ENCODE measurements around the gene ITGB8.

ITGB8 gene

GRCh38 chr7:20331910-20332813, 1.5 kb downstream of the ITGB8 start:
- no peak for DNase-seq (ENCODE audit: low read depth in 2 of 3, low spot score in 2 of 3)

GRCh38 chr7:20338285-20338684, 7.6 kb downstream of the ITGB8 start:
- no peak for DNase-seq (ENCODE audit: low read depth in 2 of 3, low spot score in 2 of 3)

- no peak for DNase-seq (ENCODE audit: low read depth in 2 of 3, low spot score in 2 of 3)
Measured at GRCh38 chr7:20340839-20341238, 10.1 kb downstream of the ITGB8 start.

GRCh38 chr7:20343205-20343604, 12.5 kb downstream of the ITGB8 start:
- no peak for DNase-seq (ENCODE audit: low read depth in 2 of 3, low spot score in 2 of 3)

- DNase-seq (ENCODE audit: low read depth in 2 of 3, low spot score in 2 of 3), result no peak
Measured at GRCh38 chr7:20343941-20344340, 13.2 kb downstream of the ITGB8 start.

GRCh38 chr7:20344396-20344795, 13.7 kb downstream of the ITGB8 start:
- no peak for DNase-seq (ENCODE audit: low read depth in 2 of 3, low spot score in 2 of 3)

- no peak for DNase-seq (ENCODE audit: low read depth in 2 of 3, low spot score in 2 of 3)
Measured at GRCh38 chr7:20346577-20346976, 15.9 kb downstream of the ITGB8 start.

GRCh38 chr7:20347680-20348079, 17.0 kb downstream of the ITGB8 start:
- DNase-seq (ENCODE audit: low read depth in 2 of 3, low spot score in 2 of 3), result no peak

- no peak for DNase-seq (ENCODE audit: low read depth in 2 of 3, low spot score in 2 of 3)
Measured at GRCh38 chr7:20348125-20348807, 17.6 kb downstream of the ITGB8 start.

GRCh38 chr7:20350518-20350951, 19.8 kb downstream of the ITGB8 start:
- no peak for DNase-seq (ENCODE audit: low read depth in 2 of 3, low spot score in 2 of 3)

- no peak for DNase-seq (ENCODE audit: low read depth in 2 of 3, low spot score in 2 of 3)
Measured at GRCh38 chr7:20350996-20351692, 20.4 kb downstream of the ITGB8 start.

- DNase-seq (ENCODE audit: low read depth in 2 of 3, low spot score in 2 of 3), result no peak
Measured at GRCh38 chr7:20351901-20352300, 21.2 kb downstream of the ITGB8 start.

- no peak for DNase-seq (ENCODE audit: low read depth in 2 of 3, low spot score in 2 of 3)
Measured at GRCh38 chr7:20352573-20353306, 22.0 kb downstream of the ITGB8 start.

- no peak for DNase-seq (ENCODE audit: low read depth in 2 of 3, low spot score in 2 of 3)
Measured at GRCh38 chr7:20354610-20355528, 24.2 kb downstream of the ITGB8 start.

- DNase-seq (ENCODE audit: low read depth in 2 of 3, low spot score in 2 of 3), result no peak
Measured at GRCh38 chr7:20358106-20358505, 27.4 kb downstream of the ITGB8 start.

GRCh38 chr7:20358762-20359282, 28.1 kb downstream of the ITGB8 start:
- DNase-seq (ENCODE audit: low read depth in 2 of 3, low spot score in 2 of 3), result no peak

- no peak for DNase-seq (ENCODE audit: low read depth in 2 of 3, low spot score in 2 of 3)
Measured at GRCh38 chr7:20359341-20359963, 28.8 kb downstream of the ITGB8 start.

- no peak for DNase-seq (ENCODE audit: low read depth in 2 of 3, low spot score in 2 of 3)
Measured at GRCh38 chr7:20362574-20363253, 32.0 kb downstream of the ITGB8 start.
